Liver (tissue), 9 donors: ENCODE results near the gene PLG. TPM values are rescaled to one million over a fixed set of nuclear protein-coding genes. Genes with fewer than 3 reads are reported as not detected.
"Not testable (repeated sequence)": the region's sequence is repeated elsewhere in the genome, so short reads cannot be mapped to it uniquely, and the experiment has no call there.

ENCODE experiments used
- DNase-seq: peaks from one replicate; pipeline ENCODE4 v3.0.0-alpha.2; 2017; ENCODE audit warnings: low spot score
- H3K27ac ChIP-seq, 2 donors: one replicate each; pipeline ENCODE4 v1.7.0; 2013; ENCODE audit warnings: inconsistent platforms in 2 of 2, low read length in 2 of 2, control low read depth in 1 of 2, low read depth in 1 of 2, mild to moderate bottlenecking in 1 of 2
- H3K27me3 ChIP-seq, 4 donors: one replicate each; pipeline versions ENCODE4 v1.6.1 to v1.7.0; 2013; ENCODE audit warnings: low read length in 3 of 4, inconsistent platforms in 1 of 4, mild to moderate bottlenecking in 1 of 4, moderate library complexity in 1 of 4; ENCODE audit not compliant: control insufficient read depth in 4 of 4, insufficient read depth in 4 of 4
- H3K36me3 ChIP-seq, 4 donors: one replicate each; pipeline versions ENCODE4 v1.6.1 to v1.7.0; 2013; ENCODE audit warnings: low read length in 3 of 4, mild to moderate bottlenecking in 3 of 4, low read depth in 1 of 4, moderate library complexity in 1 of 4; ENCODE audit not compliant: control insufficient read depth in 4 of 4, insufficient read depth in 3 of 4
- H3K4me1 ChIP-seq, 4 donors: one replicate each; pipeline versions ENCODE4 v1.6.1 to v1.7.0; 2013; ENCODE audit warnings: low read length in 3 of 4, mild to moderate bottlenecking in 3 of 4, moderate library complexity in 1 of 4; ENCODE audit not compliant: control insufficient read depth in 4 of 4, insufficient read depth in 4 of 4
- H3K4me3 ChIP-seq, 3 donors: one replicate each; pipeline versions ENCODE4 v1.6.1 to v1.7.0; 2013; ENCODE audit warnings: low read length in 3 of 3, control low read depth in 1 of 3, low read depth in 1 of 3, mild to moderate bottlenecking in 1 of 3
- H3K9ac ChIP-seq, 2 donors: one replicate each; pipeline ENCODE4 v1.7.0; 2013; ENCODE audit warnings: low read length in 2 of 2, mild to moderate bottlenecking in 2 of 2, moderate library complexity in 2 of 2, control low read depth in 1 of 2, low read depth in 1 of 2
- H3K9me3 ChIP-seq, 4 donors: one replicate each; pipeline versions ENCODE4 v1.6.1 to v1.7.0; 2013; ENCODE audit warnings: low read length in 3 of 4; ENCODE audit not compliant: control insufficient read depth in 4 of 4
- ATF3 ChIP-seq: IDR thresholded peaks from 2 replicates; pipeline ENCODE4 v1.6.1; 2016; ENCODE audit warnings: antibody characterized with exemption
- EGR1 ChIP-seq, 2 donors: IDR thresholded peaks; 2 replicates each; pipeline ENCODE4 v1.6.1; 2016 to 2018; ENCODE audit warnings: antibody characterized with exemption in 2 of 2, low read depth in 2 of 2
- GABPA ChIP-seq, 2 donors: IDR thresholded peaks in 1 of 2; conservative IDR thresholded peaks in 1 of 2; 2 replicates each; pipeline ENCODE4 v1.6.1; 2016; ENCODE audit warnings: antibody characterized with exemption in 2 of 2, mild to moderate bottlenecking in 1 of 2, moderate library complexity in 1 of 2
- HNF4A ChIP-seq, 2 donors: conservative IDR thresholded peaks; 2 replicates each; pipeline ENCODE4 v1.6.1; 2016; ENCODE audit warnings: antibody characterized with exemption in 2 of 2, mild to moderate bottlenecking in 2 of 2
- MAX ChIP-seq: IDR thresholded peaks from 2 replicates; pipeline ENCODE4 v1.6.1; 2016; ENCODE audit warnings: antibody characterized with exemption
- NR2F2 ChIP-seq: IDR thresholded peaks from 2 replicates; pipeline ENCODE4 v1.6.1; 2016; ENCODE audit warnings: antibody characterized with exemption
- RAD21 ChIP-seq, 2 donors: IDR thresholded peaks; 2 replicates each; pipeline ENCODE4 v1.6.1; 2016; ENCODE audit warnings: antibody characterized with exemption in 2 of 2, mild to moderate bottlenecking in 2 of 2
- RXRA ChIP-seq, 2 donors: IDR thresholded peaks; 2 replicates each; pipeline ENCODE4 v1.6.1; 2017 to 2018; ENCODE audit warnings: antibody characterized with exemption in 2 of 2, mild to moderate bottlenecking in 1 of 2
- SP1 ChIP-seq: IDR thresholded peaks from 2 replicates; pipeline ENCODE4 v1.6.1; 2018; ENCODE audit warnings: antibody characterized with exemption, mild to moderate bottlenecking
- TAF1 ChIP-seq: conservative IDR thresholded peaks from 2 replicates; pipeline ENCODE4 v1.6.1; 2016; ENCODE audit warnings: antibody characterized with exemption, mild to moderate bottlenecking
- WGBS: extraction: QIAGEN DNeasy Blood & Tissue Kit; methylation state at CpG from one replicate; pipeline ENCODE4 v1.1.7; 2013; 5-methylcytosine and 5-hydroxymethylcytosine counted together
- polyA plus RNA-seq, 2 donors: library from polyadenylated mRNA; stranded (reverse) in 1 of 2; unstranded in 1 of 2; fragments of 200-250 nt in 1 of 2; fragments of >200 nt in 1 of 2; fragmentation: Nextera tagmentation in 1 of 2; extraction: Ambion mirVana in 1 of 2; gene quantifications; one replicate each; pipeline versions ENCODE4 v1.2.1 to v1.2.3, GENCODE V29; 2013 to 2015
- total RNA-seq, 2 donors: library from RNA; depleted of rRNA; stranded (reverse); fragments of >200 nt; gene quantifications; one replicate each; pipeline ENCODE4 v1.2.3, GENCODE V29; 2014
- TF ChIP-seq, protein P1 (sequence below): IDR thresholded peaks from 2 replicates; pipeline ENCODE4 v1.6.1; 2016; ENCODE audit warnings: antibody characterized with exemption
- donor health status: healthy.
- donor health status: healthy.
- donor health status: healthy.
- donor health status: healthy.
- donor health status: healthy.

PLG gene
- total and polyA plus RNA-seq, 4 donors = 880 to 1,797 (median 1,257) TPM

DNA sequence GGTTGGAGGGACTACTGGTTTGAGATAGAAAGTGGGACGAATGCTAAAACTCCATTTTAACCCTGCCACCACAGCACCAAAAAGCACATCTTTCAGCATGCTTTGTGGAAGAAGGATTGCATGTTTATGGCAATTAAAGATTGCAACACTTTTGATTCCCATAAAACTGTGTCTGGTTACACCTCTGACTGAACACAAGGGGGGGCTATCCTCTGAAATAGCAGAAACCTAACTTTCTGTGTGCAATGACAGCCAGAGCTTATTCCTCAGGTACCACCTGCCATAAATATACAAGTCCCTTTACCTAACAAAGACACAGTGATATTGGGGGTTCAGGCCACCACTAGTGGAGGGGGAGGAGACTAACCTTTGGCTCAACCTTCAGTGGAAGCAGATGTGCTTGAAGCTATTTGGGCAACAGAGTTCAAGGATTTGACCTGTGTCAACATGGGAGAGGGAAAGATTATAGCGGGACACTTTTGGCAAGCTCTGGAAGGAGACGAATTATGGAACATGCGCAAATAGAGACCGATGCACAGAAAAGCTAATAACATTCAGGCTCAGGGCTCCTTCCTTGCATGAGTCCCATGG is 9.6 kb upstream of the PLG start (continued):
- TF ChIP-seq, protein P1, sequence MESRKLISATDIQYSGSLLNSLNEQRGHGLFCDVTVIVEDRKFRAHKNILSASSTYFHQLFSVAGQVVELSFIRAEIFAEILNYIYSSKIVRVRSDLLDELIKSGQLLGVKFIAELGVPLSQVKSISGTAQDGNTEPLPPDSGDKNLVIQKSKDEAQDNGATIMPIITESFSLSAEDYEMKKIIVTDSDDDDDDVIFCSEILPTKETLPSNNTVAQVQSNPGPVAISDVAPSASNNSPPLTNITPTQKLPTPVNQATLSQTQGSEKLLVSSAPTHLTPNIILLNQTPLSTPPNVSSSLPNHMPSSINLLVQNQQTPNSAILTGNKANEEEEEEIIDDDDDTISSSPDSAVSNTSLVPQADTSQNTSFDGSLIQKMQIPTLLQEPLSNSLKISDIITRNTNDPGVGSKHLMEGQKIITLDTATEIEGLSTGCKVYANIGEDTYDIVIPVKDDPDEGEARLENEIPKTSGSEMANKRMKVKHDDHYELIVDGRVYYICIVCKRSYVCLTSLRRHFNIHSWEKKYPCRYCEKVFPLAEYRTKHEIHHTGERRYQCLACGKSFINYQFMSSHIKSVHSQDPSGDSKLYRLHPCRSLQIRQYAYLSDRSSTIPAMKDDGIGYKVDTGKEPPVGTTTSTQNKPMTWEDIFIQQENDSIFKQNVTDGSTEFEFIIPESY = peak; percentile 40
- TF ChIP-seq EGR1 (IDR thresholded peaks at IDR 0.05; ENCODE audit: low read depth in 2 of 2) (no peak), GABPA (IDR thresholded peaks at IDR 0.05 in 1 of 2, conservative IDR thresholded peaks at IDR 0.05 in 1 of 2) (no peak), RAD21 (IDR thresholded peaks at IDR 0.05) (peak; percentile 74 to 76), MAX (peak; percentile 59), NR2F2 (peak; percentile 94), ATF3 (no peak), TAF1 (no peak)

GRCh38 chr6:160695025-160695424 is 7.0 kb upstream of the PLG start:
- H3K4me1 ChIP-seq = peaks cover 8 to 51% (median 40%) of the 10 kb centered on the region in 4 donors
- H3K9me3 ChIP-seq, H3K4me3 ChIP-seq, H3K27ac ChIP-seq, H3K9ac ChIP-seq, H3K27me3 ChIP-seq, DNase-seq, H3K36me3 ChIP-seq: not testable (repeated sequence)

DNA sequence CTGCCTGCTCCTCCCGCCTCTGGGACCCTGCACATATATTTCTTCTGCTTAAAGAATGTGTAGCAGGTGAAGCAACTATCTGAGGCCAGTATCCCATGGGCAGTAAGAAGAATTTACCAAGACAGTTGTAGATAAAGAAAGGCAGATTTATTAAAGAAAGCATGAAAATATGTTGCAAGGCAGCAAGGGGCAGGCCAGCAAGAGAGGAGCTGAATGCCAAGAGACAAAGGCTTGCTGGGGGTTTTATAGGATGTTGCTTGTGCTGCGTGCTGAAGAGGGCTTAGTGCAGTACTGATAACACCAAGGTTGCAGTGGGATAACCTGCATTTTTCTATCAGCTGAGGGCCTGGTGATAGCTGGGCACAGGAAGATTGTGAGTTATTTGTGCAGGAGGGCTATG is 6.4 kb upstream of the PLG start:
- 77% methylated on average over 2 of the region's 2 CpGs for WGBS
- peaks cover 8 to 51% (median 43%) of the 10 kb centered on the region in 4 donors for H3K4me1 ChIP-seq
- H3K27ac ChIP-seq, DNase-seq, H3K4me3 ChIP-seq, H3K27me3 ChIP-seq, H3K9me3 ChIP-seq, H3K9ac ChIP-seq, H3K36me3 ChIP-seq: not testable (repeated sequence)

DNA sequence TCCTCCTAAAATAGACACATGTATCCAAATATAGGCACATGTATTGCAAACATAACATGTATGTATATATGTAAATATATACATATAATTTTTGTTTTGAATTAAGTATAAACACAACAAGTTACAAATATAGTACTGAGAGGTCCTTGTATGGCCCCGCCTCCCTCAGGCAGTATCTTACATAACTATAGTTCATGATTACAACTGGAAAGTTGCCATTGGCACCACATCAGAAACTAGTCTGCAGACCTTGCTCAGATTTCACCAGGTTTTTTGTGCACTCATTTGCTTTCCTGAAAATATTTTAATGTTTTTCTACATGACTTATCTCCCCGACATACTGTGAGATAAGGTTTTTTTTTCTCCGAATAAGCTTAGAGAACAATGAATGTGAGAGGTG is 5.2 kb upstream of the PLG start:
- not testable (repeated sequence) for H3K36me3 ChIP-seq, DNase-seq, H3K4me3 ChIP-seq, H3K27me3 ChIP-seq, H3K9me3 ChIP-seq
- H3K4me1 ChIP-seq = peaks cover 10 to 56% (median 42%) of the 10 kb centered on the region in 4 donors
- 31% methylated on average over 3 of the region's 3 CpGs for WGBS
- peak; percentile 9 for TF ChIP-seq SP1
- peak; percentile 18 for TF ChIP-seq MAX
- peak in 1 of 2 donors; percentile 57 for TF ChIP-seq RXRA (IDR thresholded peaks at IDR 0.05)
- peak; percentile 50 to 62 for TF ChIP-seq HNF4A (conservative IDR thresholded peaks at IDR 0.05)
- peak overlapping the region in 1 of 2 donors; percentile 36 for H3K9ac ChIP-seq
- H3K27ac ChIP-seq = peak overlapping the region; percentile 5 to 71
